Body of pancreas (tissue), 4 donors: Measurements from ENCODE around the gene PLXNB1. TPM values are rescaled to one million over a fixed set of nuclear protein-coding genes. Genes with fewer than 3 reads are reported as not detected.

ENCODE experiments used
- ATAC-seq: fragments of 150-250 bp; one replicate; pipeline ENCODE4 v1.9.1; 2016
- DNase-seq, 4 donors: peaks; one replicate each; pipeline ENCODE4 v3.0.0-alpha.2; 2019
- H3K27ac ChIP-seq, 4 donors: fragments of 200-600 bp; sonication (generic); 1 replicate in 3 of 4; 2 replicates in 1 of 4; pipeline versions ENCODE4 v1.5.1 to v1.6.1; 2016 to 2019; ENCODE audit warnings: mild to moderate bottlenecking in 1 of 4, mixed read lengths in 1 of 4, moderate library complexity in 1 of 4
- H3K27me3 ChIP-seq, 2 donors: fragments of 200-600 bp; sonication (generic); one replicate each; pipeline ENCODE4 v1.6.0; 2016; ENCODE audit warnings: mild to moderate bottlenecking in 1 of 2
- H3K36me3 ChIP-seq, 2 donors: fragments of 200-600 bp; sonication (generic); replicated peaks in 1 of 2; 2 replicates each; pipeline ENCODE4 v1.5.1; 2016; ENCODE audit warnings: low read depth in 2 of 2; ENCODE audit not compliant: insufficient read depth in 1 of 2
- H3K4me1 ChIP-seq: fragments of 200-600 bp; sonication (generic); one replicate; pipeline ENCODE4 v1.6.0; 2016
- H3K4me3 ChIP-seq, 2 donors: fragments of 200-600 bp; sonication (generic); 1 replicate in 1 of 2; 2 replicates in 1 of 2; pipeline ENCODE4 v1.5.1; 2016 to 2019
- H3K9me3 ChIP-seq, 3 donors: fragments of 200-600 bp; sonication (generic); 1 replicate in 2 of 3; 2 replicates in 1 of 3; pipeline ENCODE4 v1.5.1; 2016
- POLR2A ChIP-seq, 3 donors: fragments of 450-650 bp; IDR thresholded peaks; one replicate each; pipeline ENCODE4 v1.6.1; 2016; ENCODE audit warnings: antibody characterized with exemption in 3 of 3, mild to moderate bottlenecking in 2 of 3
- WGBS, 2 donors: methylation state at CpG; one replicate each; pipeline ENCODE4 v1.1.5; 2017; 5-methylcytosine and 5-hydroxymethylcytosine counted together
- intact Hi-C: fragments of 100-400 bp; cut with DNase I; formaldehyde crosslinking; loops from one replicate; pipeline ENCODE4 v1.15.1; 2023
- total RNA-seq, 2 donors: library from RNA; depleted of rRNA; stranded (reverse); fragments of >200 nt; gene quantifications; one replicate each; pipeline ENCODE4 v1.1.0, GENCODE V29; 2016
- TF ChIP-seq, protein P1 (sequence below), 7 experiments: fragments of 450-650 bp in 4 of 7; fragments of 200-600 bp in 3 of 7; sonication (generic) in 3 of 7; IDR thresholded peaks; one replicate each; pipeline ENCODE4 v1.5.1; 2016 to 2019; ENCODE audit warnings: antibody characterized with exemption in 7 of 7

PLXNB1 gene
- total RNA-seq, 2 donors from 2014 or later = 118 to 311 TPM

DNA sequence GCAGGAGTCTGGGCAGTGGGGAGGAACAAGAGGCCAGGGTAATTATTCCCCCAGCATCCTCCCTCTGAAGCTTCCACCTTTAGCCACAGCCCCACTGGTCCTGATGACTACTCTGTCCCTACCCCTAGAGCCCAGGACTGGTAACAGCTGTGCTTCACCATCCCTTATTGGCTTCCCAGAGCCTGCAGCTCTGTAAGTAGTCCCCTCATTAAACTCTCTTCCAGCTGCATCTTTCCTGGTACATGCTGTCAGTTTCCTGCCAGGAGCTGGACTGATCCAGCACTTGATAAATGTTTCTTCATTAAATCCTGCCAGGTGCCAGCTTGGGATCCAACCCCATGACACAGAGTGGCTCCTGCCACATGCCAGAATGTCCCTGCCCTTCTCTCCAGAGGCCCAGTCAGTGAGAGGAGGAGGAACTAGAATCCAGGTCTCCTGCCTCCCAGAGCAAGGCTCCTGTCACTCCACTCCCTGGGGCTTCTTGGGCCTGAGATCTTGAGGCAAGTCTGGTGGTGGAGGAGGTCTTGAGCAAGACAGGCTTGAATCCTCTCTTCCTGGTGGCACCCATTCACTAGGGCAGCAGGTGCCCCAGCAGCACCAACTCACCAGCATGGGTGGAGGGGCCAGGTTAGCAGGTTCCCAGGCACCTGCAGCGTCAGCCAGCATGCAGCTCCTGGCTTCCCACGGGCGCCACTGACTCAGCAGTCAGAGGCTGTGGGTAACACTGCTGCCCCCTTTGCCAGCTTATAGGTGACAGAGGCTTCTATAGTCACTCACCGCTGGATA, 30.3 kb downstream of the PLXNB1 start:
- ATAC-seq (peak; percentile 72), DNase-seq (peak; percentile 75 to 90 (median 88))
- H3K9me3 ChIP-seq = no peaks in the 10 kb centered on the region
- WGBS, 2 donors = 20 to 28% methylated on average over 4 of the region's 4 CpGs
- no peaks in the 10 kb centered on the region for H3K27me3 ChIP-seq
- H3K36me3 ChIP-seq = peaks cover 2 to 4% of the 10 kb centered on the region in 2 donors
- no peak overlapping the region for H3K4me3 ChIP-seq
- intact Hi-C loops = loop anchor here (5.0 kb wide), 1 partner anchor 38 kb away; no protein-coding TSS in a partner anchor
- H3K27ac ChIP-seq = peak overlapping the region in 3 of 4 donors; percentile 6 to 55 (median 38)
- peaks cover 35% of the 10 kb centered on the region for H3K4me1 ChIP-seq
- TF ChIP-seq POLR2A (IDR thresholded peaks at IDR 0.05) = peak in 1 of 3 donors; percentile 22
- TF ChIP-seq, protein P1, sequence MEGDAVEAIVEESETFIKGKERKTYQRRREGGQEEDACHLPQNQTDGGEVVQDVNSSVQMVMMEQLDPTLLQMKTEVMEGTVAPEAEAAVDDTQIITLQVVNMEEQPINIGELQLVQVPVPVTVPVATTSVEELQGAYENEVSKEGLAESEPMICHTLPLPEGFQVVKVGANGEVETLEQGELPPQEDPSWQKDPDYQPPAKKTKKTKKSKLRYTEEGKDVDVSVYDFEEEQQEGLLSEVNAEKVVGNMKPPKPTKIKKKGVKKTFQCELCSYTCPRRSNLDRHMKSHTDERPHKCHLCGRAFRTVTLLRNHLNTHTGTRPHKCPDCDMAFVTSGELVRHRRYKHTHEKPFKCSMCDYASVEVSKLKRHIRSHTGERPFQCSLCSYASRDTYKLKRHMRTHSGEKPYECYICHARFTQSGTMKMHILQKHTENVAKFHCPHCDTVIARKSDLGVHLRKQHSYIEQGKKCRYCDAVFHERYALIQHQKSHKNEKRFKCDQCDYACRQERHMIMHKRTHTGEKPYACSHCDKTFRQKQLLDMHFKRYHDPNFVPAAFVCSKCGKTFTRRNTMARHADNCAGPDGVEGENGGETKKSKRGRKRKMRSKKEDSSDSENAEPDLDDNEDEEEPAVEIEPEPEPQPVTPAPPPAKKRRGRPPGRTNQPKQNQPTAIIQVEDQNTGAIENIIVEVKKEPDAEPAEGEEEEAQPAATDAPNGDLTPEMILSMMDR (IDR thresholded peaks at IDR 0.05) = peak in 2 of 7 experiments; percentile 15 to 29

- Histone ChIP-seq H3K36me3 (no peaks in the 10 kb centered on the region), H3K9me3 (no peaks in the 10 kb centered on the region), H3K27ac (peak overlapping the region in 3 of 4 donors; percentile 6 to 55 (median 38)), H3K4me3 (no peak overlapping the region), H3K4me1 (peaks cover 35% of the 10 kb centered on the region), H3K27me3 (no peaks in the 10 kb centered on the region)
- DNase-seq = peak in 1 of 4 donors; percentile 23
- peak; percentile 4 for ATAC-seq
- TF ChIP-seq, protein P1 (IDR thresholded peaks at IDR 0.05) = no peak
- no peak for TF ChIP-seq POLR2A (IDR thresholded peaks at IDR 0.05)
- intact Hi-C loops = no loop called here
- 30 to 50% methylated on average over 5 to 11 of the region's 11 CpGs for WGBS, 2 donors
Measured at GRCh38 chr3:48398701-48399386, 31.0 kb downstream of the PLXNB1 start.

- peaks cover 35% of the 10 kb centered on the region for H3K4me1 ChIP-seq
- H3K9me3 ChIP-seq = no peaks in the 10 kb centered on the region
- DNase-seq (no peak), ATAC-seq (no peak)
- WGBS, 2 donors = 65 to 76% methylated on average over 4 to 9 of the region's 9 CpGs
- TF ChIP-seq, protein P1 (IDR thresholded peaks at IDR 0.05) = no peak
- TF ChIP-seq POLR2A (IDR thresholded peaks at IDR 0.05) = no peak
- H3K4me3 ChIP-seq = no peak overlapping the region
- intact Hi-C loops = no loop called here
- peak overlapping the region in 1 of 4 donors; percentile 38 for H3K27ac ChIP-seq
- H3K36me3 ChIP-seq = no peaks in the 10 kb centered on the region
- H3K27me3 ChIP-seq = no peaks in the 10 kb centered on the region
Measured at GRCh38 chr3:48397767-48398681, 31.9 kb downstream of the PLXNB1 start.

GRCh38 chr3:48395714-48396113, 34.2 kb downstream of the PLXNB1 start:
- TF ChIP-seq POLR2A (IDR thresholded peaks at IDR 0.05) = no peak
- TF ChIP-seq, protein P1 (IDR thresholded peaks at IDR 0.05) = no peak
- WGBS, 2 donors = 73 to 81% methylated on average over 3 of the region's 3 CpGs
- H3K9me3 ChIP-seq = no peaks in the 10 kb centered on the region
- peaks cover 25% of the 10 kb centered on the region for H3K4me1 ChIP-seq
- H3K36me3 ChIP-seq = no peaks in the 10 kb centered on the region
- no peaks in the 10 kb centered on the region for H3K27me3 ChIP-seq
- H3K27ac ChIP-seq = no peak overlapping the region
- ATAC-seq = no peak
- no peak for DNase-seq
- intact Hi-C loops = no loop called here
- no peak overlapping the region for H3K4me3 ChIP-seq
